GM21447 (cell line): ENCODE measurements around the gene ART4.
A peak's percentile ranks its signal among the peaks of the same experiment; 100 is the strongest.

Source experiments
- ATAC-seq: cut with Tn5 transposase; IDR thresholded peaks from one replicate; pipeline ENCODE4 v1.9.1; 2021; ENCODE audit not compliant: unreplicated experiment

The ART4 gene, protein sequence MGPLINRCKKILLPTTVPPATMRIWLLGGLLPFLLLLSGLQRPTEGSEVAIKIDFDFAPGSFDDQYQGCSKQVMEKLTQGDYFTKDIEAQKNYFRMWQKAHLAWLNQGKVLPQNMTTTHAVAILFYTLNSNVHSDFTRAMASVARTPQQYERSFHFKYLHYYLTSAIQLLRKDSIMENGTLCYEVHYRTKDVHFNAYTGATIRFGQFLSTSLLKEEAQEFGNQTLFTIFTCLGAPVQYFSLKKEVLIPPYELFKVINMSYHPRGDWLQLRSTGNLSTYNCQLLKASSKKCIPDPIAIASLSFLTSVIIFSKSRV

DNA sequence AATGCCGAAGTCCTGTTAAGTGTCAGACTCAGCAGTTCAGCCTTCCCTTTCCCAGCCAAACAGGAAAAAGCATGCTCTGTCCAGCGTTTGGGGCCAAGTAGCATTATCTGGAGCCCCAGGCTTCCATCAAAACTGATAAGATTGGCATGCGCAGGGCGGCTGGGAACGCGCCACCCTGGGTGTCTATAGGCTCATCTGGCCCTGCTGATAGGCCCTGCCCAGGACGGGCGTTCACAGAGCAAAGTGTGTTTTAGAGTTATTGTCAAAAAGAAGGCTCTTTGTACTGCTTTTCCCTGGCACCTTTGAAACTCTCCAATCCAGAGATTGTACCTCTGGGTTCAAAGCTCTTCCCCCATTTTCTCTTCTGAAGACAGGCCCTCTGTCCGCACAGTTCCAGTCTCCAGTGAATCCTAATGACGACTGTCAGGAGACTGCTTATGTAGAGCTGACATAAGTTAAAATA lies at the start of gene ART4:
ART4 (minus strand) TSS at position 102 of the 463 bp plus-strand sequence. CDS start 413 bp downstream, outside the sequence.
- ATAC-seq = no peak

DNA sequence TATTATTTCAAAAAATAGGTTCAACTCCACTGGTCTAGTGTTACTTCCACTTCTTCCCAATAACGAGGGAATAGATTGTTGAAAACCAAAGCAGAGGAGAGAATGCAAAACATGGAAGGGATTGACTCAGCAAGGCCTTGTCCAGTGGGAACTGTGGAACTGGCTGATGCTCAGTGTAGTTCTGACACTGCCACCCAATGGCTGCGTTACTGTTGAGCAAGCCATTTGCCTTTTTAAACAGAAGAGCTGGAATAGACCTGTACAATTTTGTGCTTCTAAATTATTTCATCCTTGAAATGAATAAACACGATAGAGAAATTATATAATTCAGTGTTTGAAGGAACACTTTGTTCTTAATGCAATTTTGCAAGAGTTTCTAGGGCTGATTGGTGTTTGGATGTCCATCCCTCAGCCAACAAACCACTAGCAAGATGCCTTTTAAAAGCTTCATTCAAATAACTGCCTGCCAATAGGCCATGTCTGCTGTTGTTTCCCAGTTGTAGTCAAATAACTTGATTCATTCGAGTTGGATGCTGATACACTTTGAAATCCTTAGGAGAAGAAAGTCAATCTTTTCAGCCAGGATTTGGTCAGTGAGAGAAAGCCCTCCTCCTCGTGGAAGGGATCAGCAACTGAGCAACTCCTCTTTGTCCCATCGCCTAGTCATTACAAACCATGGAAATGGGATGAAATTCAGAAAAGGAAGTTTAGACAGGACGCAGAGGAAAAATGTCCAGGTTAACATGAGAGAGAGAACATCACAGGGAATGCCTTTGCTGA lies 49.6 kb upstream of the ART4 start:
- no peak for ATAC-seq

DNA sequence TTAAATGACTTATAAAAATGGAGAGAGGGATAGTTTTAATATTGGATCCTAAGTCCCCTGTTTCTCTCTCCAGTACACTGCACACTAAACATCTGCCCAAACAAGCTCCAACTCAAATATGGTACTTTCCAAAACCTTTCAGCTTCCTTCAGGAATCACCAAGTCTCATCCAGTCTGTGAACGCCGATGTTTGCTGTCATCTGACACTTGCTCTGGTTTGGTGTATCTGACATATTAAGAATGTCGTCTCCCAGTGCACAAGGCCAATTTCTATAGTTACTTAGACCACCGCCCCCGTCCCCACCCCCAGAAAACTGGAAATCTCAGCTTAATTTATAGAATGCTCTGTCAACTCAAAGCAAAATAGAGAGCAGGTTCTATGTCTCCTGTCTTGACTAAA lies 47.4 kb upstream of the ART4 start:
- ATAC-seq = no peak

DNA sequence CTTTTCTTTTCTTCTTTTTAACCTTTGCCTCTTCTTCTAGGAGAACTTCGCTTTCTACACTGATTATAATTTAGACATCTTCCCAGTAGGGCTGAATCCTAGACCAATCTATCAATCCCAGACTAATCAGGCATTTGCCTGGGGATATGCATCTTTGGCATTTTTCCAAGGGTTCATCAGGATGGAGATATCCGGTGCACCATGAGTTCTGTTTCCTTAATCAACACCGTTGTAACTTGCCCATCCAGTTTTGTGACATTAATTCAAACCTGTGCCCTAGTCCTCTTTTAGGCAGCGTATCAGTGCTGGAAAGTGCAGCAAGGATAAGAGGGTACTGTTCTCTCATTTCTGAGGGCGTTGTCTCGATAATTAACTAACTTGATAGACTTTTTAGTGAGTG lies 42.9 kb upstream of the ART4 start:
- ATAC-seq = no peak

DNA sequence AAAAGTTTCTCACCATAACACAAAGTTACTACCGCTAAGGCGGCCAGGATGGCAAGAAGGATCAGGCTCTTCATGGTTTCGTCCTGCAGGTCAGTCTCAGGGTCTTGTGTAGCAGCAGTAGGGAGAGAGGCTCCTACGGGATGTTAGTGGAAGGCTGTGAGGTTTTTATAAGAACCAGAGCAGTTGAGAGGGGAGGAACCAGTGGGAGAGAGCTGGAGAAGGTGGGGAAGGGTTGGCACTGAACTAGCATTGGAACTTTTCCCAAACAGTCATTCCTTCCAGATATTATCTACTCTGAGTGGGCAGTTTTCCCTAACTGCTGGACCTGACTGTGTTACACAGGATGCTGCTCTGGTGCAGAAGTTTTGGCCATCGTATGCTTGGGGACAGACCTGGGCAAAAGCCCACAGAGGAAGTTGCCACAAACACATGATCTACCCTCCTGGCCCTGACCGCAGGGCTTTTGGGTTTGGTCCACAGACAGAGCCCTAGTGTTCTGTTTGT lies 42.4 kb upstream of the ART4 start, which contains the start of gene MGP:
MGP (minus strand) TSS at position 137 of the 504 bp plus-strand sequence; CDS start at position 74, 63 bp downstream.
- ATAC-seq = no peak

DNA sequence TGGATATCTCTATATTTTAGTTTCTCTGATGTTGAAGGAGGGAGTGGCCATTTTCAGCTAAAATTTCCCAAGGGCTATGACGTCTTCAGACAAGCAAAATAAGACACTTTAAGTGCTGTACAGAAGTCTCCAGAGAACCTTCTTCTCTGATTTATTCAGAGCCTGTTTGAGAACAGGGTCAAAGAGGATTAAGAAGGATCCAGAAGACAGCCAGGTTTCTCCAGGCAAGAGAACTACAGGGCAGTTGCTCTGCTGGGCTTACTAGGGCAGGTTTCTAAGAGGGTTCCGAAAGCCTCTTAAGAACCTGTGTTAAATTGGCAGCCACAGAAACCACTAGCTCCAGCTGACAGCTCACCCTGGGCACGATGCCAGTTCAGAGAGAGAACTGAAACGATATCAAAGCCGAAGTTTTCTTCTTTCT lies 41.1 kb upstream of the ART4 start:
- peak; percentile 98 for ATAC-seq

DNA sequence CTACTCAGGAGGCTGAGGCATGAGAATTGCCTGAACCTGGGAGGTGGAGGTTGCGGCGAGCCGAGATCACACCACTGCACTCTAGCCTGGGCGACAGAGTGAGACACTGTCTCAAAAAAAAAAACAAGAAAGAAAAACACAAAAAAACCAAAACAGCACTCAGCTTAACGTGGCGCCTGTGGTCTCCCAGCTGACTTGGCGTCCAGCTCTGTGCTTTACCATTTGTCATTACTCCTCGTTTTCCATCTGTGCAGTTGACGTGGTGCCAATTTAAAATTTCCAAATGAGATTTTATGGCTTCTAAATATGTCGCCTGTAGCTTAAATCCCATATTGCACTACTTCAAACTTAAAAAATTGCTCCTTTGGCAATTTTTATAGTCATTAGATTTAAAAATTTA lies 40.4 kb upstream of the ART4 start:
- ATAC-seq = no peak

DNA sequence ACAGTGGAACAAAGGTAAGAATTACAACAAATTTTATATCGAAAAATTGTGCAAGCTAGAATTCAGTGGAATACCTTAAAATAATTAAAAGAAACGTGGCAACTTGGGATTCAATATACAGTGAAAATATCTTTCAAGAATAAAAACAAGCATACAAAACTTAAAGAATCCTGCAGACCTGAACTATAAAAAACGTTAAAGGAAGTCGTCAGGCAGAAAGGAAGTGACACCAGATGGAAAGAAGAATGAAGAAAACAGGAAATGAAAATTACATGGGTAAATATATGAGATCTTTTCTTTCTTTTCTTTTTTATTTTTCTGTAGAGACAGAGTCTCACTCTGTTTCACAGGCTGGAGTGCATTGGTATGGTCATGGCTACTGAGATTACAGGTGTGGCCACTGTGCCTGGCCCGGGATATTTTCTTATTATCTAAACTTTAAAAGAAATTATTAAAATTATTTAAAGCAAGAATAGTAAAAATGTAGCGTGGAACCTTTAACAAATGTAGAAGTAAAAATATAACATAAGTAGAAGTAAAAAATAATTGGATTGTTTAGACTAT lies 37.6 kb upstream of the ART4 start:
- no peak for ATAC-seq

DNA sequence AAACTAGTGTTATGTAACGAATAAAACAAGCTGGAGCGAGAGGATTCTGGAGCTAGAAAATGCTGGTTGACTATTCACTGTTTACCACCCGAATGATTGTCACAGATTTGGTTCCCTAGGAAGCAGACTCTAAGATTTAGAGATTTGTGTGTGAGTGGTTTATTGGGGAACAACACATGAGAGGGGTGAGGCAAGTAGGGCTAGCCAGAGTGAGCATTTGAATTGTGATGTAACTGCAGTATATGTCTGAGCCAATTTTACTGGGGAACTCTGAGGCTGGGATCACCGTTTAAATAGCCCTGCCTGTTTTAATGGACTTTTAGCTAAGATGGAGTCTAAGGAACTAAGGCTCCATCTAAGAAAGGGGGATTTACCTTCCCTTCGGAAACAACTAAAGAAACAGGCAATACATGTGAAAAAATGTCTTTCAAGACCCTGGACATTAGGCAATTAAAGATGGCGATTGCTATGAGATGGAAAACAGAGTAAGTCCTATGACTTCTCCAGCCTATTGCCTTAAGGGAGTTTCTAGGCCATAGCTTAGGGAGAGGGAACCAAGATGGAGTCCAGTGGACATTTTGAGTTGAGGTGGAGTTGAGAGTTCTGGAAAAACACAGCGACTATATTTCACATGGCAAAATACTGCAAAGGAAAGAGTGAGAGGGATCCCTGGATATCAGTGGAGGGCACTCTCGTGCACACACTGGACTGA lies 36.1 kb upstream of the ART4 start:
- no peak for ATAC-seq

DNA sequence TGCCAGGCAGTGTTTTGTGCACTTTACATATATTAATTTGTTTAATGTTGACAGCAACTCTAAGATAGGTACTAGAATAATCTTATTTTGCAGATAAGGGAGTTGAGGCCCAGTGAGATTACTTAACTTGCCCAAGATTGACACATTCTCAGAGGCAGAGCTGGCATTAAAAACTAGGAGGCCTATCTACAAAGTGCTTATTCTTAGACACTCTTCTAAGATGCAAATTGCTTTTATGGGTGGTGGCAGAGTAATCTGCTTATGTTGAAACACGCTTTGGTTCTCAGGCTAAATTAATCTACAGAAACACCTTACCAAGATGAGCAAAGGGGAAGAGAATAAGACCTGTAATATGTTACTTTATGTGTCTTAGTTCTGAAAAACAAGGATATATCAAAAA lies 35.2 kb upstream of the ART4 start:
- ATAC-seq = no peak

DNA sequence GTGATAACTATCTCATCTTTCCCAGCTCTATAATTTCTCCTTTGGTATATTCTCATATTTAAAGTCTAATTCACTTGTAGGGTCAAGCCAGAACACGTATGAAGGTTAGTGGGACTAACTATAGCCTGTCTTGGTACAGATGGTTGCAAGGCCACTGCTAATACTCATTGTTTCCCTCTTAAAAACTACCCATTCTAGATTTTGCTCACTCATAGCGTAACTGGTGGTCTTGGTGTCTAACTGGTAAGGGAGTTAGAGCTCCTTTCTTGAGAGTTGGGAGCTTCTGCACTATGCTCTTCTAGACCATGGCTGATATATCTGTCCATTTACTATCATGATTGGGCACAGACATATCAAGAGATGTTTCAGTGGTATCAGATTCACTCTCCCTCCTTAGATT lies 33.5 kb upstream of the ART4 start:
- no peak for ATAC-seq

DNA sequence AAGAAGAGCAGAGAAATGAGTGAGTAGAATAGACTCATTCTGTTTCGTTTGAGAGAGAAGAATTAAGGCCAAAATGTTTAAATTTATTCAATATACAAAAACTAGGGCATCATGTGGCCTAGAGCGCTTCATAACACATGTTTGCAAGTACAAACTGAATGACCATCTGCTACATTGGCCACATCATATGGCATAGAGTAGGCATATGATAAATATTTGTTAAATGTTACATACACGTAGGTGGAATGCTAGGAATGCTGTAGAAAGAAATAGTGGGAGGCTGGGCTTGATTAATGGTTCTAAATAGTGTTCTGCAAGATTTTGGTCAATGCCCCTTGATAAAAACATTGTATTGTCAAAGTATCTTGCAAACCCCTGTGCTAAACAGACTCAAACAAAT lies 31.6 kb upstream of the ART4 start:
- no peak for ATAC-seq

DNA sequence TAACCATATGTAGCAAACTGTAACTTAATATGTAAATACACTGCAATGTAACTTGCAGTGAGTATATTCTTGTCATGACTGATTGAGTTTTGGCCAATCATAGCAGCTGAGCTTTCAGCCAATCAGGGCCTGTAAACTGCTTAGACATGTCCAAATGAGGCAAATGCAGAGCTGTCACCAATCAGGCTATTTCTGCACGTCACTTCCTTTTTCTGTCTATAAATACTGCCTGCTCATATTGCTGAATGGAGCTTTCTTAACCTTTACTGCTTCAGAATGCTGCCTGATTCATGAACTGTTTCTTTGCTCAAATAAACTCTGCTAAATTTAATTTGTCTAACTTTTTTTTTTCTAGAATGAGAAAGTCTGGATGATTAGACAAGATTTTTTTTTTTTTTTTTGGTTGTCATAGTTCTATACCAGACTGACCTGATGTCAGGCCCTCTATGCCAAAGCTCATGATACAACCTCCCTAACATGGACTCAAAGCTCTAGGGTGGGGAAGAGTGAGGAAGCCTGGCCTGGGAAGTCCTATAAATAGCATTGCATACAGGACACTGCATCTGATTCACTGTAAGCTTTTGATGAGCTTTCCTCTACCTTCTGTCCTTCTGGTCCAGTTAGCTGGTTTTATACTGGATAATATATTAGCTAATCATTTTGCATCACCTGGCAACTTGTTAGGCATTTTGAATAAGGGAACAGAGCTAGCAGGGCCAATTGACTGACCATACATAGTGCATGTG lies 30.3 kb upstream of the ART4 start:
- ATAC-seq = no peak

DNA sequence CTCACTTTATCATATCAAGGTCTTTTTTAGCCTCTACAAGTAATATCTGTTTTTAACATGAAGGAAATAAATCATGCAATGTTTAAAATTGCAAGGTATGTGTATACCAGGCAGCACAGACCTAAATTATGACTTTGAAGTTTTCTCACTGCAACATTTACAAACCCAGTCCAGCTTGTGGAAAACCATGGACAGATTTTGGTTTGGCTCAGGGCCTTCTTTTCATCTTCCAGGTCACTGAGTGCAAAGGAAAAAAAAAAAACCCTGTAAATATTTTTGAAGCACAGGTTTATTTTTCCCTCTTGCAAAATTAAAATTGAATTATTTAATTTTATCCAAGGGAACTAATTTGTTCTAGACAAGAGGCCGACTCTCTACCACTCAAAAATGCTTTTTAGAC lies 28.6 kb upstream of the ART4 start:
- ATAC-seq = no peak

DNA sequence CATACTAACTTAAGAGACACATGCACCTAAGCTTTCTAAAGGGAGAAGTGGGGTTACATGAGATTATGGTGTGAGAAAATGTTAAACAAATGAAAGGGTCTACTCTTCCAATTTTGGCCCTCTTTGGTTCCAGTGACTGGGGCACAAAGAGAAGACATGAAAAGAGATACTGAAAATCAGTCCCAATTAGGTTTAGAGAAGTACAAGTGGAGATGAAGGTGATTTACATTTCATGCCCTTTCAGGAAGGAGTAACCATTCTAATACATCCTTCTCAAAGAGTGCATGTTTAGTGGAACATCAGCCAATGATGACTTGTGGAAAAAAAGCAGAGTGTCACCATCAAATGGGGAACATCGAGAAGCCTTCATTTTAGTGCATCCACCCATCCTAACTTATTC lies 27.9 kb upstream of the ART4 start:
- ATAC-seq = no peak

DNA sequence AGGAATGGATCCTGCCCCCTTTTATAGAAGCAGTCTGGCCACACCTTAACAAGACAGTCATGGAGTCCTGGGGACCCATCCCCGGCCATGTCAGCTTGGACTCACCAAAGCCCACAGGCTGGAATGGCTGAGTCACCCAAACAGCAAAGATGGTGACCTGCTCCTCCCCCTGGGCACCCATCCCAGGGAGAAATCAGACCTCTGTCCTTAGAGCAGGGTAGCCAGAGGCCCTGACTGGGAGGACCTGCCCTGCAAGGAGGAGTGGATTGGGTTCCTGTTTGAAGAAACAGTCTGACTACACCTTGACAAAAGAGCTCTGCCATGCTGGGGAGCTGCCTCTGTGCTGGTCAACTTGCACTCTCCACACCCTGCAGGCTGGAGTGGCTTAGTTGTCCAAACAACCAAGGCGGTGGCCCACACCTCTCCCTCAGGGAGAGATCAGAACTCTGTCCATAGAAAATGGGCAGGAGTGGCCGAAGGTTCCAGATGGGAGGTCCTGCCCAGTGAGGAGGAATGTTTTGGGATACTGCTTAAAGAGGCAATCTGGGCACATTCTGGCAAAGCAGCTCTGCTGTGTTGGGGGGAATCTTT lies 25.7 kb upstream of the ART4 start:
- no peak for ATAC-seq

DNA sequence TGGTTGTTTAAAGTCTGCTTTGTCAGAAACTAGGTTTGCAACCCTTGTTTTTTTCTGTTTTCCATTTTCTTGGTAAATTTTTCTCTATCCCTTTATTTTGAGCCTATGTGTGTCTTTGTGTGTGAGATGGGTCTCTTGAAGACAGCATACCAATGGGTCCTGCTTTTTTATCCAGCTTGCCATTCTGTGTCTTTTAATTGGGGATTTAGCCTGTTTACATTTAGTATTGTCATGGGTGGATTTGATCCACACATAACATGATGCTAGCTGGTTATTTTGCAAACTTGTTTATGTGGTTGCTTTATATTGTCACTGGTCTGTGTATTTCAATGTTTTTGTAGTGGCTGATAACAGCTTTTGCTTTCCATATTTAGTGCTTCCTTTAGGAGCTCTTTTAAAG lies 17.2 kb upstream of the ART4 start:
- no peak for ATAC-seq

DNA sequence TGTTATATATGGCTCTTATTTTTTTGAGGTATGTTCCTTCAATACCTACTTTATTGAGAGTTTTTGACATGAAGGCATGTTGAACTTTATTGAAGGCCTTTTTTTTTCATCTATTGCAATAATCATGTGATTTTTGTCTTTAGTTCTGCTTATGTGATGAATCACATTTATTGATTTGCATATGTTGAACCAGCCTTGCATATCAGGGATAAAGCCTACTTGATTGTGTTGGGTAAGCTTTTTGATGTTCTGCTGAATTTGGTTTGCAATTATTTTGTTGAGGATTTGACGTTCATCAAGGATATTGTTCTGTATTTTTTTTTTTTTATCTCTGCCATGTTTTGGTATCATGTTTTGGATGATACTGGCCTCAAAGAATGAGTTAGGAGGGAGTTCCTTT lies 15.2 kb upstream of the ART4 start:
- ATAC-seq = no peak

DNA sequence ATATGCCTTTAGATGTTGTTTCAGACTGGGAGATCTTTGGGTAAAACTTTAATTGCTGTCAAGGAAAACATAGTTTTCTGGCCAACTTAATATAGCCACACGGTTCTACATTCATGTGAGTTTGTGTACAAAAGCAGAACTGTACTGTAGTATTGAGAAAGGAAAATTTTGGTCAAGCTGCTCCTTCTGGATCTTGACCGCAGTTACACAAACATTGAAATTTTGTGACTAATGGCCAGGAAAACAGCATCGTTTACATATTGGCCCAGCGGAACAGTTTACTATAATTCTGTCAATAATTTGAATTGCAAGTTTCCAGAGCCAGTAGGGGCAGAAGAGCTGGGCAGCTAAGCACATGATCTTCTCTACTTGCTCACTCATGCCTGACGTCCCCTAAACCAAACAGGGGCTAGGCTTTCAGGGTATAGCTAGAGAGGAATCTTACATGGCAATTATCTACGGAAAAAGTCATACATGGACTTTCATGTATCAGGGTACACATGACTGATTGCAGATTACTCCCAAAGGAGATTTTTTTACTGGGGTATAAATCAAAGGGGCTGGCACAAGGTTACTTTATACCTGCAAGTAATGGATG lies 11.4 kb upstream of the ART4 start:
- no peak for ATAC-seq

DNA sequence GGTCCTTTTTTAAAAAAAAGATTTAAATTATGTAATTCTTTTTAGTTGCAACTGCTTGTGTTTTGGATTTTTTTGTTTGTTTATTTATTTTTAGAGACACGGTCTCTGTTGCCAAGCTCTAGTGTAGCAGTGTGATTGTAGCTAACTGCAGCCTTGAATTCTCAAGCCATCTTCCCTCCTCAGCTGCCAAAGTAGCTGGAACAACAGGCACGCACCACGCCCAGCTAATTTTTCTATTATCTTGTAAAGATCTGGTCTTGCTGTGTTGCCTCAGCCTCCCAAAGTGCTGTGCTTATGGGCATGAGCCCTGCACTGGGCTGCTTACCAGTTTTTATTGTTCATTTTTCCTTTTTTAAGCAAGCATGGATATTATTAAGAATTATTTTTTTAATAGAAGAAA lies 10.6 kb upstream of the ART4 start:
- ATAC-seq = no peak
